NCI-H2029 treated with DMSO at 0.1 percent for 48 hours (cell line): ENCODE measurements around the gene PLEKHG4.
A peak's percentile ranks its signal among the peaks of the same experiment; 100 is the strongest.

Experiments used
- DNase-seq: peaks from one replicate; lab custom pipeline; 2025; lab: John Stamatoyannopoulos, UW

The PLEKHG4 gene

GRCh38 chr16:67284699-67285646 is 5.6 kb downstream of the PLEKHG4 start:
- peak; percentile 34 for DNase-seq

- no peak for DNase-seq
These were observed 7.3 kb downstream of the PLEKHG4 start for GRCh38 chr16:67286441-67287235.

GRCh38 chr16:67287960-67288359 is 8.6 kb downstream of the PLEKHG4 start:
- no peak for DNase-seq

GRCh38 chr16:67291461-67291860 is 12.1 kb downstream of the PLEKHG4 start:
- DNase-seq: no peak

GRCh38 chr16:67294171-67294757 is 14.9 kb downstream of the PLEKHG4 start:
- no peak for DNase-seq

- no peak for DNase-seq
These were observed 15.6 kb downstream of the PLEKHG4 start for GRCh38 chr16:67294938-67295361.

GRCh38 chr16:67296420-67296819 is 17.1 kb downstream of the PLEKHG4 start:
- DNase-seq: no peak

GRCh38 chr16:67298277-67298676 is 18.9 kb downstream of the PLEKHG4 start:
- no peak for DNase-seq

GRCh38 chr16:67299269-67299668 is 19.9 kb downstream of the PLEKHG4 start:
- no peak for DNase-seq

- DNase-seq: no peak
These were observed 21.9 kb downstream of the PLEKHG4 start for GRCh38 chr16:67301080-67301782.

- no peak for DNase-seq
These were observed 22.7 kb downstream of the PLEKHG4 start for GRCh38 chr16:67302076-67302475.

- DNase-seq: no peak
These were observed 23.6 kb downstream of the PLEKHG4 start for GRCh38 chr16:67302970-67303369.

- DNase-seq: no peak
These were observed 24.7 kb downstream of the PLEKHG4 start for GRCh38 chr16:67304020-67304419.

- no peak for DNase-seq
These were observed 26.1 kb downstream of the PLEKHG4 start for GRCh38 chr16:67305216-67306071.

- DNase-seq: no peak
These were observed 31.2 kb downstream of the PLEKHG4 start for GRCh38 chr16:67310561-67310960.

GRCh38 chr16:67311607-67312488 is 32.5 kb downstream of the PLEKHG4 start:
- DNase-seq: no peak

- DNase-seq: no peak
These were observed 33.4 kb downstream of the PLEKHG4 start for GRCh38 chr16:67312719-67313118.

- DNase-seq: no peak
These were observed 38.5 kb downstream of the PLEKHG4 start for GRCh38 chr16:67317853-67318252.

GRCh38 chr16:67326115-67326471 is 46.8 kb downstream of the PLEKHG4 start:
- no peak for DNase-seq
